BE2C (cell line): ENCODE data around the gene ABHD14A.

ENCODE experiments used
- DNase-seq: peaks from one replicate; pipeline ENCODE4 v3.0.0-alpha.2; 2020
- H3K27me3 ChIP-seq: fragments of 250-450 bp; sonication (Bioruptor Pico); 2 replicates; pipeline ENCODE4 v1.5.1; 2020; ENCODE audit warnings: mild to moderate bottlenecking
- H3K36me3 ChIP-seq: fragments of 250-450 bp; sonication (Bioruptor Pico); 2 replicates; pipeline ENCODE4 v1.5.1; 2020; ENCODE audit warnings: mild to moderate bottlenecking
- H3K4me1 ChIP-seq: fragments of 250-450 bp; sonication (Bioruptor Pico); 2 replicates; pipeline ENCODE4 v1.5.1; 2020
- H3K4me3 ChIP-seq: 2 replicates; pipeline ENCODE4 v1.5.1; 2011; ENCODE audit warnings: low read depth, low read length
- H3K9me3 ChIP-seq: fragments of 250-450 bp; sonication (Bioruptor Pico); 2 replicates; pipeline ENCODE4 v1.5.1; 2020
- CTCF ChIP-seq: IDR thresholded peaks from 2 replicates; pipeline ENCODE4 v1.5.1; 2012; ENCODE audit warnings: mild to moderate bottlenecking, low read depth, low read length

ABHD14A gene

GRCh38 chr3:51983578-51984268, 8.9 kb downstream of the ABHD14A start:
- H3K27me3 ChIP-seq = no peaks in the 10 kb centered on the region
- no peaks in the 10 kb centered on the region for H3K36me3 ChIP-seq

GRCh38 chr3:51984269-51984647, 9.4 kb downstream of the ABHD14A start:
- no peak for TF ChIP-seq CTCF
- Histone ChIP-seq H3K36me3 (no peaks in the 10 kb centered on the region), H3K9me3 (no peaks in the 10 kb centered on the region), H3K27me3 (no peaks in the 10 kb centered on the region), H3K4me1 (no peaks in the 10 kb centered on the region), H3K4me3 (no peak overlapping the region)
- no peak for DNase-seq

More at GRCh38 chr3:51983578-51984268, 8.9 kb downstream of the ABHD14A start:
- H3K4me3 ChIP-seq = peak overlapping the region; percentile 59
- H3K4me1 ChIP-seq = no peaks in the 10 kb centered on the region
- TF ChIP-seq CTCF = no peak
- H3K9me3 ChIP-seq = no peaks in the 10 kb centered on the region
- no peak for DNase-seq

- no peaks in the 10 kb centered on the region for H3K27me3 ChIP-seq
- H3K36me3 ChIP-seq = no peaks in the 10 kb centered on the region
- H3K4me3 ChIP-seq = no peak overlapping the region
- no peaks in the 10 kb centered on the region for H3K9me3 ChIP-seq
- no peak for DNase-seq
- no peaks in the 10 kb centered on the region for H3K4me1 ChIP-seq
- no peak for TF ChIP-seq CTCF
Observed at GRCh38 chr3:51985063-51985462, 10.2 kb downstream of the ABHD14A start.

GRCh38 chr3:51986010-51986947, 11.4 kb downstream of the ABHD14A start:
- no peaks in the 10 kb centered on the region for H3K27me3 ChIP-seq
- no peaks in the 10 kb centered on the region for H3K9me3 ChIP-seq
- DNase-seq = no peak
- TF ChIP-seq CTCF = no peak
- peaks cover 1% of the 10 kb centered on the region for H3K36me3 ChIP-seq
- H3K4me1 ChIP-seq = peaks cover 1% of the 10 kb centered on the region; the same call in 1 of the 2 replicates
- H3K4me3 ChIP-seq = no peak overlapping the region

GRCh38 chr3:51987568-51987967, 12.7 kb downstream of the ABHD14A start:
- Histone ChIP-seq H3K9me3 (no peaks in the 10 kb centered on the region), H3K27me3 (no peaks in the 10 kb centered on the region)
- no peak for TF ChIP-seq CTCF

More at GRCh38 chr3:51987568-51987967, 12.7 kb downstream of the ABHD14A start:
- no peak for DNase-seq
- H3K36me3 ChIP-seq = peaks cover 12% of the 10 kb centered on the region
- peaks cover 5% of the 10 kb centered on the region; the same call in 1 of the 2 replicates for H3K4me1 ChIP-seq
- H3K4me3 ChIP-seq = no peak overlapping the region
